HG02840 (cell line): ENCODE data around the gene PLXDC2.
"Not testable (repeated sequence)": the region's sequence is repeated elsewhere in the genome, so short reads cannot be mapped to it uniquely, and the experiment has no call there.

Experiments used
- ATAC-seq: cut with Tn5 transposase; IDR thresholded peaks from one replicate; pipeline ENCODE4 v1.9.1; 2021; ENCODE audit warnings: mild to moderate bottlenecking, moderate library complexity, moderate number of reproducible peaks; ENCODE audit not compliant: unreplicated experiment, low FRiP score

The PLXDC2 gene

GRCh38 chr10:19816411-19817230 lies at the start of gene PLXDC2:
Gene PLXDC2 (plus strand): TSS chr10:19816432.
- no peak for ATAC-seq

- no peak for ATAC-seq
These were observed 48.4 kb upstream of the PLXDC2 start for GRCh38 chr10:19767876-19768275.

GRCh38 chr10:19769826-19770225 lies 46.4 kb upstream of the PLXDC2 start:
- not testable (repeated sequence) for ATAC-seq

DNA sequence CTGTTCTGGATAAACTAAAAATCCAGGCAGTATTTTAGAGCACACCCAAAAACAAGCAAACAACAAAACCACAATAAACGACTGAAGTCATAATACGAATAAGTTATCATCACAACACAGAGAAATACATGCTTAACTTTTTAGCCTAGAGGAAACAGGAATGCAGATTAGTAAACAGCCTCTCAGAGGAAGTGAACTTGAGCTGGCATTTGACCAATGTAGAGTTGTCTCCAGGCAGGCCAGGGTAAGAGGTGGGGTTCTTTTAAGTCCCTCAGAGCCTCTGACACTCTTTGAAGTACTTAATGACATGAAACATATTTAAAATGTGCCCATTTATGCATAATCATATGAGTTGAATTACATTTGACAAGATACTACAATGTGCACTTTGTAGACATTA lies 43.3 kb upstream of the PLXDC2 start:
- no peak for ATAC-seq

DNA sequence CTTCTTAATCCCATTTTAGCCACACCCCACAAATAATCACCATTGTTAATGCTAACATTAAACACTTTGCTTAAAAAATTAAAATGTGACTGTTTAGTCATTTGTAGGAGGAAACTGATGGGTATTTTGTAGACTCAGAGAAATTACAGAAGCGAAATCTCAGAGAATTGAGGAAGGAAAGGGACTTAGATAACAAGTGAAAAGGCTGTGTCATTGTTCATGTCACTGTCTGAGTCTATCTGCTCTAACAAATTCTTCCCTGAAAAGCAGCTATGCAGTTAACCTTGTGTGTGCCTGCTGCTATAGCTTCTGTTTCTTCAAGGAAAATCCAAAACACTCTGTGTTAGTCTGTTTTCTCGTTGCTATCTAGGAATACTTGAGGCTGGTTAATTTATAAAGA lies 40.9 kb upstream of the PLXDC2 start:
- no peak for ATAC-seq

- ATAC-seq: no peak
These were observed 38.4 kb upstream of the PLXDC2 start for GRCh38 chr10:19777806-19778205.

DNA sequence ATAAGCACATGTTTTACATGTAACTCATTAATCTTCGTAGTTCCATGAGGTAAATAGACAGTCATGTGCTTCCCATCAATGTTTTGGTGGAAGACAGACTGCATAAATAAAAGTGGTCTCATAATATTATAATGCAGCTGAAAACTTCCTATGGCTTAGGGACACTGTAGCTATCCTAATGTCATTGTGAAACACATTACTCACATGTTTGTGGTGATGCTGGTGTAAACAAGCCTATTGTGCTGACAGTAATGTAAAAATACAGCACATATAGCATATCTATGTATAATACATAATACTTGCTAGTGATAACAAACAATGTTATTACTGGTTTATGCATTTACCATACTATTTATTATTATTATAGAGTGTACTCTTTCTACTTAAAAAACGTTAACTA lies 37.2 kb upstream of the PLXDC2 start:
- ATAC-seq: no peak

- no peak for ATAC-seq
These were observed 33.7 kb upstream of the PLXDC2 start for GRCh38 chr10:19782430-19783089.

- no peak for ATAC-seq
These were observed 32.5 kb upstream of the PLXDC2 start for GRCh38 chr10:19783721-19784120.

- ATAC-seq: no peak
These were observed 30.9 kb upstream of the PLXDC2 start for GRCh38 chr10:19785366-19785765.

- no peak for ATAC-seq
These were observed 28.1 kb upstream of the PLXDC2 start for GRCh38 chr10:19788075-19788686.

DNA sequence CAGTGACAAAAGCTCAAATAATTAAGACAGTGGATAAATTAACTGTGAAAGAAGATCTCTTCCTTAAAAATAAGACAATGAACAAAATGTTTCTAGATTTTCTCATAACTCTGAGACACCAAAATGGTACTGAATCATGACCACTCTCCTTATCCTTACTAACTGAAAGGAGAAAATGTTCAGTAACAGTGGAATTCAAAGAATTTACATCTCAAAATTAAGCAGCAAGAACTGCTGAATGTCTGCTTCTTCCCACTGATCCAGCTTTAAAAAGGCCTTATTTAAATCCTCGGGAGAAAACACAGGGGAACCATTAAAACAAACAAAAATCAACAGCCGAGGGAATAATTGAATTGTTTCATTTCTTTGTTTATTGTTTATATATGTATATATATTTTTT lies 27.3 kb upstream of the PLXDC2 start:
- ATAC-seq: no peak

- ATAC-seq: no peak
These were observed 26.6 kb upstream of the PLXDC2 start for GRCh38 chr10:19789607-19790006.

DNA sequence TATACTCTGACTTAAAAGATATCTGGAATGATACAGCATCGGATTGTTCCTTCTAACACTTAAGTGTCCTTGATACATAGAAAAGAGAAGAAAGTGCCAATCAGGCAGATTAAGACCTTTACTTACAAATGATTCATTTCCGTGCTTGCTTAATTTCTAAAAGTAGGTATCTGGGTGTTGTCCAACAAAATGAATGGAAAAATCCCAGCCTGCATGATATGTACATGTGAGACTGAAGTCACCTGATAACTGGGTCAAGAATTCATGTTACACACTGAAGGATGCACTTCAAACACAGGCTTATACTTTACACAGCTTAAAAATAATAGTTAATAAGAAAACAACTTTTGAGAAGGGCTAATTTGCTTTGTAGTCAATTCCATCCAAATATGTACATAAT lies 25.2 kb upstream of the PLXDC2 start:
- no peak for ATAC-seq

GRCh38 chr10:19795684-19796083 lies 20.5 kb upstream of the PLXDC2 start:
- no peak for ATAC-seq

- ATAC-seq: no peak
These were observed 16.1 kb upstream of the PLXDC2 start for GRCh38 chr10:19800161-19800560.

GRCh38 chr10:19801369-19801768 lies 14.9 kb upstream of the PLXDC2 start:
- no peak for ATAC-seq

GRCh38 chr10:19803676-19804075 lies 12.6 kb upstream of the PLXDC2 start:
- ATAC-seq: no peak

DNA sequence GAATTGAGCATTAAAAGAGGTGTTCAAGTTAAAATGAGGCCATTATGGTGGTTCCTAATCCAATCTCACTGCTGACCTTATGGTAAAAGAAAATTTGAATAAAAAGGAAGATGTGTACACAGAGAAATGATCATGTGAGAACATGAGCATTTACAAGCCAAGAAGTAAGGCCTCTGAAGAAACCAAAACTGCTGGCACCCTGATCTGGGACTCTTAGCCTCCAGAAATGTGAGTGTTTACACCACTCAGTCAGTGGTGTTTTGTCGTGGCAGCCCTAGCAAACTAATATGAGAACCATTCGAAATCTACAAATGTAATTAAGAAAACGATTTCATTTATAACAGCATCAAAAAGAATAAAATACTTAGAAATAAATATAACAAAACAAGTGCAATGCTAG lies 6.8 kb upstream of the PLXDC2 start:
- no peak for ATAC-seq

DNA sequence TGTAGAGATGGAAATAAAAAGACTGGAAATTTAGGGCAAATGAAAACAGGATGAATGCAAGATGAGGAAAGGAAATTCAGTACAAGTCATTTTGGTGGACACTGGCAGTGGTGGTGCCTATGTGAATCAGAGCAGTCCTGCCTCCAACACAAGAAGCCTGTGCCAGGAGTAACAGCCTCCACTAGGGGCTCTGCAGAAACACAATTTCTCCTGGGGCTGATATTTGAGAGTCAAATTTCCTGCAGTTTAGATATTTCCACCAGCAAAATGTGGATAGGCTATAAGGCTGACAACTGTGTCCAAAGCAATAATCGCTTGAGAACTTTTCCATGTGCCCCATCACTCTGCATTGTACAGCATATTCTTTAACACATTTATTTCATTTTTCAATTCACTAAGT lies 4.7 kb upstream of the PLXDC2 start:
- no peak for ATAC-seq

- no peak for ATAC-seq
These were observed 3.3 kb upstream of the PLXDC2 start for GRCh38 chr10:19812976-19813375.
